ENCODE data around the gene FSTL3. TPM values are rescaled to one million over a fixed set of nuclear protein-coding genes. Genes with fewer than 3 reads are reported as not detected.

FSTL3 gene
- polyA plus RNA-seq, 1 of the 3 experiments (the other 2 are of a cell fraction): 64.4 TPM

- TF ChIP-seq IRF3 (IDR thresholded peaks at IDR 0.05; ENCODE audit: low read depth, low read length) (peak; percentile 67), CHD2 (IDR thresholded peaks at IDR 0.05; ENCODE audit: low read length, partially characterized antibody) (peak; percentile 86)
Measured at GRCh38 chr19:633068-633785, 43.0 kb upstream of the FSTL3 start, which contains the start of gene POLRMT (continued).

DNA sequence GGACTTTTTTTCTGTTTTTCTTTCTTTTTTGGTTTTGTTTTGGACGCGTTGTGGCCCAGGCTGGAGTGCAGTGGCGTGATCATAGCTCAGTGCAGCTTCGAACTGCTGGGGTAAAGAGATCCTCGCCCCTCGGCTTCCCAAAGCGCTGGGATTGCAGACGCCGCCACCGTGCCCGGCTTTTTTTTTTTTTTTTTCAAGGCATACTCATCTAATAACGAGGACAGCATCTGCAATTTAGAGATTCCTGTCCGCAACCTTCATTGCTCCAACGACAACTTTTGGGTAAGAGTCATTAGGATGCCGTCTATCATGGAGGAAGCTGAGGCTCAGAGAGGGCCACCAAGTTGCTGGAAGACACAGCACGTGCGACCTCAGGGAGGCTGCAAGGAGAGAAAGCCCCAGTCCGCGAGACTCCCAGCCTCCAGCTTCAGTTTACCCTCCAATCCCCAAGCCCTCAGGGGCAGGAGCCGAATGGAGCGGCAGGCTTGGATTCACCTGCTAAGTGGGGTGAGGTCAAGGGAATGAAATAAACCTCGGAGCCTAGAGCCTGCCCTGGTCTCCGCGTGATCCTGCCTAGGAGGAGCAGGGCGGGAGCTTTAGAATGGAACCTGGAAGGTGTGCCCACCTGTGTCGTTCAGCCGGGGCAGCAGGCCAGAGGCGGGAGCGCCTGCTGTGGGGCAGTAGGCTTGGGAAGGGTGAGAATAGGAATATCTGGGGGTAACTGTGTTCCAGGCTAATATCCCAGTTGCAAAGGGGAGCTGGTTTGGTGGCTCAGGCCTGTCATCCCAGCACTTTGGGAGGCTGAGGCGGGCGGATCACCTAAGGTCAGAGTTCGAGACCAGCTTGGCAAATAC is 42.2 kb upstream of the FSTL3 start:
- Histone ChIP-seq H3K79me2 (ENCODE audit: insufficient read depth) (peaks cover 30% of the 10 kb centered on the region), H3K4me1 (ENCODE audit: control insufficient read depth in 1 of 2, insufficient read depth in 2 of 2, low read depth in 1 of 2, low read length in 1 of 2) (peaks cover 4 to 25% of the 10 kb centered on the region in 2 experiments; a peak in 3 of 4 replicates), H3K9me2 (no peaks in the 10 kb centered on the region), H4K20me1 (ENCODE audit: insufficient read depth) (no peaks in the 10 kb centered on the region), H3K27ac (ENCODE audit: low read depth in 2 of 2, low read length in 1 of 2) (peak overlapping the region; percentile 62 to 63; a peak in 3 of 4 replicates), H3K9ac (peak overlapping the region; percentile 73), H3K36me3 (replicated peaks in 1 of 2; ENCODE audit: control insufficient read depth in 1 of 2, insufficient read depth in 2 of 2, low read length in 1 of 2) (peaks cover 1% of the 10 kb centered on the region in 2 experiments), H3F3A (replicated peaks; ENCODE audit: insufficient read depth) (no peaks in the 10 kb centered on the region), H3K4me3 (ENCODE audit: low read depth in 2 of 2, low read length in 1 of 2) (peak overlapping the region; percentile 75 to 93), H3K4me2 (peak overlapping the region; percentile 100), H3K27me3 (ENCODE audit: insufficient read depth) (no peaks in the 10 kb centered on the region), H3K9me3 (no peaks in the 10 kb centered on the region), H2AFZ (ENCODE audit: low read depth) (peak overlapping the region; percentile 87)
- no peak for TF ChIP-seq SIN3A (IDR thresholded peaks at IDR 0.05; ENCODE audit: borderline replicate concordance, low read depth, low read length)
- no peak for TF ChIP-seq IRF3 (IDR thresholded peaks at IDR 0.05; ENCODE audit: low read depth, low read length)
- TF ChIP-seq POLR2AphosphoS5 (IDR thresholded peaks at IDR 0.05; ENCODE audit: low read depth, low read length): no peak
- TF ChIP-seq NFIC (IDR thresholded peaks at IDR 0.05; ENCODE audit: borderline replicate concordance): no peak
- TF ChIP-seq YY1 (IDR thresholded peaks at IDR 0.05; ENCODE audit: low read depth): no peak
- 20% methylated on average over 32 of the region's 32 CpGs for WGBS (ENCODE audit: low lambda C conversion rate)
- POLR2A ChIA-PET: no interaction called here
- no peak for DNase-seq
- CTCF ChIA-PET: interaction anchor here (1.0 to 1.6 kb wide), 3 partner anchors 50 to 287 kb away, joined by 3 to 6 read pairs (median 5); no protein-coding TSS in a partner anchor

DNA sequence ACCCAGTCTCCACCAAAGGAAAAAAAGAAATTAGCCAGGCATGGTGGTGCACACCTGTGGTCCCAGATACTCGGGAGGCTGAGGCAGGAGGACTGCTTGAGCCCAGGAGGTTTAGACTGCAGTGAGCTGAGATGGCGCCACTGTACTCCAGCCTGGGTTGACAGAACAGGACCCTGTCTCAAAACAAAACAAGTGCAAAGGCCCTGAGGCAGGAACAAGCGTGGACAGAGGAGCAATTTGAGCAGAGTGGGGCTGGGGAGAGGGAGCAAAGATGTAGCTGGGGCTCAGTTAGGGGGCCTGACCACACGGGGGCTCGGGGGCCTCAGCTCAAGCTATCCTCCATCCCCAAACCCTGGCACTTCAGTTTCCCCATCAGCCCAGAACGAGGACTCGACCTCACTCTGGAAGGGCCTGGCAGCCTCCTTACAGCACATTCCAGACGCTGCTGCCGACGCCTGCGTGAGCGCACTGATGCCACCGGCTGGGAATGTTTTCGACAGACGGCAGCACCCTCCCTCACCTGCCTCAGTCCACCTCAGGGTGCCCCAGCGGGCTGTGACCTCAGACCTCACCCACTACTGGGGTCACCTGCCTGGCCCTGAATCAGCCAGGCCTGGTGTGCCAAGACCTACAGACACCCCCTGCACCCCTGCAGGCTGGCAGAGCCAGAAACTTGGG is 41.1 kb upstream of the FSTL3 start:
- H3F3A ChIP-seq (replicated peaks; ENCODE audit: insufficient read depth): no peaks in the 10 kb centered on the region
- POLR2A ChIA-PET: no interaction called here
- TF ChIP-seq TCF12 (IDR thresholded peaks at IDR 0.05): no peak
- TF ChIP-seq RFX5 (IDR thresholded peaks at IDR 0.05; ENCODE audit: low read length): no peak
- no peak for TF ChIP-seq FOXM1 (IDR thresholded peaks at IDR 0.05; ENCODE audit: low read depth)
- no peak for TF ChIP-seq USF1 (IDR thresholded peaks at IDR 0.05; ENCODE audit: borderline replicate concordance, low read depth)
- no peak for TF ChIP-seq CHD2 (IDR thresholded peaks at IDR 0.05; ENCODE audit: low read length, partially characterized antibody)
- TF ChIP-seq SMC3 (IDR thresholded peaks at IDR 0.05; ENCODE audit: low read depth, low read length): no peak
- TF ChIP-seq MXI1 (IDR thresholded peaks at IDR 0.05; ENCODE audit: low read depth, low read length): no peak
- TF ChIP-seq IRF3 (IDR thresholded peaks at IDR 0.05; ENCODE audit: low read depth, low read length): no peak
- TF ChIP-seq EP300 (IDR thresholded peaks at IDR 0.05; ENCODE audit: borderline replicate concordance in 1 of 2, low read depth in 1 of 2, low read length in 1 of 2): no peak
- TF ChIP-seq MEF2A (IDR thresholded peaks at IDR 0.05; ENCODE audit: borderline replicate concordance, low read depth): no peak
- no peak for TF ChIP-seq RAD21 (IDR thresholded peaks at IDR 0.05; ENCODE audit: low read length)
- no peak overlapping the region for H3K27ac ChIP-seq (ENCODE audit: low read depth in 2 of 2, low read length in 1 of 2)
- peak overlapping the region; percentile 100; the same call in 1 of the 2 replicates for H3K4me2 ChIP-seq
- no peaks in the 10 kb centered on the region for H4K20me1 ChIP-seq (ENCODE audit: insufficient read depth)
- H3K27me3 ChIP-seq (ENCODE audit: insufficient read depth): no peaks in the 10 kb centered on the region
- H3K79me2 ChIP-seq (ENCODE audit: insufficient read depth): peaks cover 28% of the 10 kb centered on the region
- 83% methylated on average over 9 of the region's 16 CpGs for WGBS (ENCODE audit: low lambda C conversion rate)
- no peak for DNase-seq
- peaks cover 4 to 20% of the 10 kb centered on the region in 2 experiments; a peak in 3 of 4 replicates for H3K4me1 ChIP-seq (ENCODE audit: control insufficient read depth in 1 of 2, insufficient read depth in 2 of 2, low read depth in 1 of 2, low read length in 1 of 2)
- no peak overlapping the region for H3K9ac ChIP-seq
- no peaks in the 10 kb centered on the region for H3K9me2 ChIP-seq
- CTCF ChIA-PET: interaction anchor here (1.0 kb wide), 1 partner anchor 286 kb away, joined by 3 read pairs; no protein-coding TSS in a partner anchor
- no peaks in the 10 kb centered on the region for H3K36me3 ChIP-seq (replicated peaks in 1 of 2; ENCODE audit: control insufficient read depth in 1 of 2, insufficient read depth in 2 of 2, low read length in 1 of 2)
- H2AFZ ChIP-seq (ENCODE audit: low read depth): no peak overlapping the region
- peak overlapping the region in 1 of 2 experiments; percentile 93; a peak in 1 of 4 replicates for H3K4me3 ChIP-seq (ENCODE audit: low read depth in 2 of 2, low read length in 1 of 2)
- H3K9me3 ChIP-seq: no peaks in the 10 kb centered on the region
